ENCODE results near the gene CDKN1B.
"Not testable (repeated sequence)": the region's sequence is repeated elsewhere in the genome, so short reads cannot be mapped to it uniquely, and the experiment has no call there.

DNA sequence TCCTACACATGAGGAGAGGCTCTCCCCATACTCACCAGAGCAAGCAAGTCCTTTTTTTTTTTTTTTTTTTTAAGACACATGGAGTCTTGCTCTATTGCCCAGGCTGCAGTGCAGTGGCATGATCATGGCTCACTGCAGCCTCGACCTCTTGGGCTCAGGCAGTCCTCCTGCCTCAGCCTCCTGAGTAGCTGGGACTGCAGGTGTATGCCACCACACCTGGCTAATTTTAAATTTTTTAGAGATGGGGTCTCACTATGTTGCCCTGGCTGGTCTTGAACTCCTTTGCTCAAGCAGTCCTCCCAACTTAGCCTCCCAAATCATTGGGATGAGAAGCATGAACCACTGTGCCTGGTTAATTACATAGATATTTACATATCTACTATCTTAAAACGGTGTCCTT lies 21.0 kb downstream of the CDKN1B start:
- not testable (repeated sequence) for TF ChIP-seq EZH2 (IDR thresholded peaks at IDR 0.05; ENCODE audit: insufficient read depth, poor library complexity, severe bottlenecking); EZH2phosphoT487 (IDR thresholded peaks at IDR 0.05; ENCODE audit: insufficient read depth, low read depth)

All from GM23248 (cell line).